DOHH2 (cell line): ENCODE results near the gene SLC6A16.

Experiments
- CTCF ChIP-seq: fragments of 200-600 bp; sonication (generic); IDR thresholded peaks from one replicate; pipeline ENCODE4 v1.5.1; 2014; ENCODE audit warnings: antibody characterized with exemption, mild to moderate bottlenecking, low read depth, low read length; ENCODE audit not compliant: poor library complexity, severe bottlenecking
- EZH2phosphoT487 ChIP-seq: fragments of 200-600 bp; sonication (generic); IDR thresholded peaks from 2 replicates; pipeline ENCODE4 v1.6.1; 2017; ENCODE audit warnings: borderline replicate concordance, mild to moderate bottlenecking, antibody characterized with exemption, low read length, moderate library complexity, mixed read lengths

- TF ChIP-seq CTCF (no peak), EZH2phosphoT487 (no peak)
These were observed 23.1 kb downstream of the SLC6A16 start for GRCh38 chr19:49301866-49302252.
